K562 (cell line): ENCODE measurements around the gene ATP5F1A. TPM values are rescaled to one million over a fixed set of nuclear protein-coding genes. Genes with fewer than 3 reads are reported as not detected.

ENCODE experiments used
- C11orf30 ChIP-seq: fragments of 450-650 bp; IDR thresholded peaks from 2 replicates; pipeline ENCODE4 v1.6.1; 2016; ENCODE audit warnings: low read depth, mild to moderate bottlenecking
- E2F4 ChIP-seq: sonication (generic); formaldehyde crosslinking; IDR thresholded peaks from 2 replicates; pipeline ENCODE4 v1.8.0; 2022; ENCODE audit warnings: mild to moderate bottlenecking, low read depth, missing genetic modification reagents
- EWSR1 ChIP-seq: fragments of 450-650 bp; IDR thresholded peaks from 2 replicates; pipeline ENCODE4 v1.6.1; 2018; ENCODE audit warnings: borderline replicate concordance, mild to moderate bottlenecking, low read depth, moderate library complexity; ENCODE audit not compliant: partially characterized antibody
- HCFC1 ChIP-seq: IDR thresholded peaks from 2 replicates; pipeline ENCODE4 v1.6.1; 2012; ENCODE audit warnings: low read depth, low read length, improper control_type of control experiment
- ID3 ChIP-seq, 2 experiments: fragments of 250-450 bp in 1 of 2; fragments of 450-650 bp in 1 of 2; sonication (Bioruptor Pico) in 1 of 2; IDR thresholded peaks; 2 replicates each; pipeline versions ENCODE4 v1.6.1 to v1.8.0; 2016 to 2021; ENCODE audit warnings: mild to moderate bottlenecking in 2 of 2, moderate library complexity in 2 of 2, missing compliant biosample characterization in 1 of 2, missing genetic modification characterization in 1 of 2
- NKRF ChIP-seq: fragments of 450-650 bp; IDR thresholded peaks from 2 replicates; pipeline ENCODE4 v1.6.1; 2016; ENCODE audit warnings: borderline replicate concordance
- RBM15 ChIP-seq: fragments of 200-400 bp; formaldehyde crosslinking; IDR thresholded peaks from 2 replicates; pipeline ENCODE4 v1.6.1; 2018; ENCODE audit warnings: mild to moderate bottlenecking, low read length, moderate library complexity; ENCODE audit not compliant: insufficient read depth
- REST ChIP-seq, 2 experiments: fragments of 450-650 bp; formaldehyde crosslinking in 1 of 2; IDR thresholded peaks; 2 replicates each; pipeline versions ENCODE4 v1.4.0 to v1.6.1; 2014 to 2020; ENCODE audit warnings: mild to moderate bottlenecking in 2 of 2, borderline replicate concordance in 1 of 2, low read depth in 1 of 2
- SIN3A ChIP-seq, 2 experiments: fragments of 150-350 bp in 1 of 2; IDR thresholded peaks; 2 replicates each; pipeline ENCODE4 v1.6.1; 2011 to 2016; ENCODE audit warnings: borderline replicate concordance in 2 of 2, low read depth in 2 of 2, low read length in 2 of 2, mild to moderate bottlenecking in 2 of 2, moderate library complexity in 2 of 2; ENCODE audit not compliant: control insufficient read depth in 1 of 2
- YY1 ChIP-seq, 3 experiments: IDR thresholded peaks; 2 replicates each; pipeline ENCODE4 v1.6.1; 2011; ENCODE audit warnings: low read length in 2 of 3, mild to moderate bottlenecking in 2 of 3, moderate library complexity in 2 of 3, borderline replicate concordance in 1 of 3, control low read depth in 1 of 3, low read depth in 1 of 3; ENCODE audit not compliant: insufficient read depth in 3 of 3, insufficient replicate concordance in 2 of 3, control insufficient read depth in 1 of 3, insufficient read length in 1 of 3; ENCODE audit errors: extremely low read depth in 1 of 3
- polyA plus RNA-seq, 8 experiments: library from polyadenylated mRNA; depleted of rRNA in 4 of 8; stranded (reverse) in 5 of 8; unstranded in 3 of 8; fragments of >200 nt; fragmentation: Nextera tagmentation in 2 of 8; fragmentation: Illumina TruSeq in 1 of 8; extraction: Ambion mirVana in 2 of 8; extraction: Trizol in 1 of 8; gene quantifications; 2 replicates each; pipeline versions ENCODE4 v1.2.1 to v1.2.3, GENCODE V29; 2011 to 2014; ENCODE audit warnings: inconsistent platforms in 1 of 8, missing spikeins in 1 of 8
- total RNA-seq, 7 experiments: library from RNA; depleted of rRNA in 6 of 7; stranded (reverse); fragments of >200 nt in 6 of 7; fragmentation: Illumina TruSeq in 2 of 7; extraction: Trizol in 2 of 7; gene quantifications; 2 replicates each; pipeline versions ENCODE4 v1.2.1 to v1.2.3, GENCODE V29; 2011 to 2021; ENCODE audit warnings: low replicate concordance in 1 of 7

ATP5F1A gene
- total and polyA plus RNA-seq, 9 of the 15 experiments (the other 6 are each of a cell fraction or from before 2014, with no cell fraction given): 377 to 762 (median 490) TPM

GRCh38 chr18:46097801-46098615, at the start of gene ATP5F1A (continued):
- TF ChIP-seq SIN3A (IDR thresholded peaks at IDR 0.05; ENCODE audit: borderline replicate concordance in 2 of 2, control insufficient read depth in 1 of 2, low read depth in 2 of 2, low read length in 2 of 2): no peak
- TF ChIP-seq YY1 (IDR thresholded peaks at IDR 0.05; ENCODE audit: borderline replicate concordance in 1 of 3, control insufficient read depth in 1 of 3, extremely low read depth in 1 of 3, insufficient read depth in 3 of 3, insufficient read length in 1 of 3, insufficient replicate concordance in 2 of 3, low read depth in 1 of 3, low read length in 2 of 3): peak; percentile 75 to 89 (median 86)
- TF ChIP-seq ID3 (CRISPR knock-in tag; IDR thresholded peaks at IDR 0.05): no peak
- no peak for TF ChIP-seq ID3 (tag; IDR thresholded peaks at IDR 0.05)
- no peak for TF ChIP-seq C11orf30
- no peak; the same call in 1 of the 2 replicates for TF ChIP-seq HCFC1
- no peak for TF ChIP-seq E2F4 (CRISPR knock-in tag)
- TF ChIP-seq RBM15: no peak
- TF ChIP-seq EWSR1: no peak
- no peak for TF ChIP-seq REST (IDR thresholded peaks at IDR 0.05; ENCODE audit: borderline replicate concordance)
- 0 out of 2 replicates have a peak, but pooled peaks have one; percentile 29 for TF ChIP-seq REST (CRISPR knock-in tag; IDR thresholded peaks at IDR 0.05; ENCODE audit: low read depth)
- no peak for TF ChIP-seq NKRF
